Effector memory CD8-positive, alpha-beta T cell (primary cell): ENCODE data around the gene LRRC73.
"Not testable (repeated sequence)": the region's sequence is repeated elsewhere in the genome, so short reads cannot be mapped to it uniquely, and the experiment has no call there.

Experiments used
- ATAC-seq: fragments of 150-1000 bp; cut with Tn5 transposase; replicated peaks from 2 replicates; pipeline ENCODE4 v1.10.0; 2021; ENCODE audit warnings: mild to moderate bottlenecking, moderate library complexity
- DNase-seq, 3 experiments: peaks; one replicate each; pipeline ENCODE4 v3.0.0; 2021
- H3K27ac Mint-ChIP-seq, 2 donors: one replicate each; pipeline ENCODE4 v1.8.0; 2022; ENCODE audit warnings: mild to moderate bottlenecking in 2 of 2, mixed read lengths in 2 of 2, moderate library complexity in 2 of 2
- H3K27me3 Mint-ChIP-seq, 2 donors: one replicate each; pipeline ENCODE4 v1.8.0; 2022; ENCODE audit warnings: mixed read lengths in 2 of 2
- H3K36me3 Mint-ChIP-seq: one replicate; pipeline ENCODE4 v1.8.0; 2022; ENCODE audit warnings: mild to moderate bottlenecking, moderate library complexity, mixed read lengths; ENCODE audit not compliant: insufficient read depth
- H3K4me1 Mint-ChIP-seq, 2 donors: one replicate each; pipeline ENCODE4 v1.8.0; 2022; ENCODE audit warnings: low read depth in 2 of 2, mixed read lengths in 2 of 2
- H3K4me3 Mint-ChIP-seq, 2 donors: one replicate each; pipeline ENCODE4 v1.8.0; 2022; ENCODE audit warnings: mild to moderate bottlenecking in 2 of 2, mixed read lengths in 2 of 2, moderate library complexity in 2 of 2
- H3K9me3 Mint-ChIP-seq, 2 donors: one replicate each; pipeline ENCODE4 v1.8.0; 2022; ENCODE audit warnings: mixed read lengths in 2 of 2

LRRC73 gene

GRCh38 chr6:43476746-43477145 is 33.4 kb downstream of the LRRC73 start:
- Mint-ChIP-seq H3K9me3 (no peaks in the 10 kb centered on the region), H3K36me3 (peaks cover 10% of the 10 kb centered on the region), H3K4me1 (peaks cover 23 to 31% of the 10 kb centered on the region in 2 donors), H3K27ac (peak overlapping the region; percentile 99), H3K27me3 (no peaks in the 10 kb centered on the region), H3K4me3 (peak overlapping the region; percentile 97 to 99)
- DNase-seq (peak in 1 of 3 experiments; percentile 7), ATAC-seq (peak; percentile 36)

DNA sequence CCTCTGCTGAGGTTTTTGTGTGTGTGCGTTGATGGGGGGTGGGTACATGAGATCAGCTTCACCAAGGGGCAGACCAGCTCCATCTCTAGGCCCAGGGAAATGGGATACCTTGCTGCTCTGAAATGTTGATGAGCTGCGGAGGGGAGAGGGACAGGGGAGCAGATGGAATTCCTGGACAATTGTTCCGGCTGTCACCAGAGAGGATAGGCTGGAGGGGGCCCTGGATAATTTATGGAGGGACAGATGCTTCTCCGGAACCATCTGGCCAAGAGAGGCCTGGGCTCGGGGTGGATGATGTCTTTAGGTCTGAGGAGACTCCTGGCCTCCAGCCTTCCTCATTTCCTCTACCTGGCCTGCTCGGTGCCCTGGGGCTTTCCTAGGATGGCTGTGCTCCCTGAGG is 34.6 kb downstream of the LRRC73 start:
- Mint-ChIP-seq H3K27ac (peak overlapping the region; percentile 22 to 79), H3K9me3 (no peaks in the 10 kb centered on the region), H3K27me3 (peaks cover 0 to 11% of the 10 kb centered on the region in 2 donors), H3K4me1 (peaks cover 21 to 28% of the 10 kb centered on the region in 2 donors), H3K36me3 (peaks cover 8% of the 10 kb centered on the region), H3K4me3 (no peak overlapping the region)
- no peak for ATAC-seq
- no peak for DNase-seq

- H3K27ac Mint-ChIP-seq, result no peak overlapping the region
- H3K9me3 Mint-ChIP-seq, result no peaks in the 10 kb centered on the region
- ATAC-seq, result no peak
- peaks cover 8 to 12% of the 10 kb centered on the region in 2 donors for H3K4me1 Mint-ChIP-seq
- peaks cover 3% of the 10 kb centered on the region for H3K36me3 Mint-ChIP-seq
- H3K4me3 Mint-ChIP-seq, result no peak overlapping the region
- H3K27me3 Mint-ChIP-seq, result peaks cover 18 to 40% of the 10 kb centered on the region in 2 donors
- no peak for DNase-seq
These were observed 37.6 kb downstream of the LRRC73 start for GRCh38 chr6:43472515-43472914.

DNA sequence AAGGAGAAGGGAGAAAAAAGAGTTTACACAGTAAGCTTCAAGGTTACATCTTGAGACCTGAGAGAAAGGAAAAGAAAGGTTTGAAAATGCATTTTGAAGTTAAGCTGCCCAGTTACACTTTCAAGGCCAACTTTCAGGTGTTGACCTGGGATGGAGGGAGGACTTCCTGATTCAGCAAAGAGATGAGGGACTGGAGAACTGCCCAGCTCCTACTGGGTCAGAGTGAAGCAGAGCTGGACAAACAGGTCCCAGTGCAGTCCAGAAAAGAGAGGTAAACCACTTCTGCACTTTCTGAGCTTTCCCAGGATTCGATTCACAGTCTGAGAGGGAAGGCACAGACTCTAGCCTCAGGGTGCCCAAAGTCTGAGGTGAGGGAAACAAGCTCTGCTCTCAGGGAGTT is 38.7 kb downstream of the LRRC73 start:
- Mint-ChIP-seq H3K27ac (no peak overlapping the region), H3K4me3 (no peak overlapping the region), H3K4me1 (peaks cover 0 to under 1% of the 10 kb centered on the region in 2 donors), H3K9me3 (no peaks in the 10 kb centered on the region), H3K27me3 (peaks cover 28 to 51% of the 10 kb centered on the region in 2 donors), H3K36me3 (no peaks in the 10 kb centered on the region)
- ATAC-seq (no peak), DNase-seq (no peak)

GRCh38 chr6:43469947-43470346 is 40.2 kb downstream of the LRRC73 start:
- DNase-seq, result no peak
- Mint-ChIP-seq H3K9me3 (no peaks in the 10 kb centered on the region), H3K27me3 (peaks cover 28 to 57% of the 10 kb centered on the region in 2 donors), H3K36me3 (no peaks in the 10 kb centered on the region), H3K27ac (no peak overlapping the region), H3K4me1 (no peaks in the 10 kb centered on the region), H3K4me3 (no peak overlapping the region)
- no peak for ATAC-seq

- Mint-ChIP-seq H3K4me1 (no peaks in the 10 kb centered on the region), H3K4me3 (no peak overlapping the region), H3K27ac (no peak overlapping the region), H3K27me3 (peaks cover 28 to 57% of the 10 kb centered on the region in 2 donors), H3K36me3 (no peaks in the 10 kb centered on the region), H3K9me3 (no peaks in the 10 kb centered on the region)
- DNase-seq (no peak), ATAC-seq (no peak)
These were observed 41.1 kb downstream of the LRRC73 start for GRCh38 chr6:43468748-43469681.

GRCh38 chr6:43468240-43468639 is 41.9 kb downstream of the LRRC73 start:
- no peaks in the 10 kb centered on the region for H3K4me1 Mint-ChIP-seq
- no peak for ATAC-seq
- H3K27me3 Mint-ChIP-seq, result peaks cover 28 to 61% of the 10 kb centered on the region in 2 donors
- no peaks in the 10 kb centered on the region for H3K9me3 Mint-ChIP-seq
- no peak for DNase-seq
- H3K36me3 Mint-ChIP-seq, result no peaks in the 10 kb centered on the region
- no peak overlapping the region for H3K4me3 Mint-ChIP-seq
- no peak overlapping the region for H3K27ac Mint-ChIP-seq

- no peak overlapping the region for H3K27ac Mint-ChIP-seq
- no peak overlapping the region for H3K4me3 Mint-ChIP-seq
- ATAC-seq (no peak), DNase-seq (no peak)
- no peaks in the 10 kb centered on the region for H3K4me1 Mint-ChIP-seq
- H3K27me3 Mint-ChIP-seq, result peaks cover 30 to 66% of the 10 kb centered on the region in 2 donors
- no peaks in the 10 kb centered on the region for H3K36me3 Mint-ChIP-seq
- H3K9me3 Mint-ChIP-seq, result no peaks in the 10 kb centered on the region
These were observed 42.4 kb downstream of the LRRC73 start for GRCh38 chr6:43467752-43468151.

- H3K27me3 Mint-ChIP-seq, result peaks cover 35 to 71% of the 10 kb centered on the region in 2 donors
- not testable (repeated sequence) for H3K4me3 Mint-ChIP-seq, DNase-seq, H3K4me1 Mint-ChIP-seq, ATAC-seq, H3K9me3 Mint-ChIP-seq, H3K36me3 Mint-ChIP-seq, H3K27ac Mint-ChIP-seq
These were observed 42.9 kb downstream of the LRRC73 start for GRCh38 chr6:43467265-43467664.

DNA sequence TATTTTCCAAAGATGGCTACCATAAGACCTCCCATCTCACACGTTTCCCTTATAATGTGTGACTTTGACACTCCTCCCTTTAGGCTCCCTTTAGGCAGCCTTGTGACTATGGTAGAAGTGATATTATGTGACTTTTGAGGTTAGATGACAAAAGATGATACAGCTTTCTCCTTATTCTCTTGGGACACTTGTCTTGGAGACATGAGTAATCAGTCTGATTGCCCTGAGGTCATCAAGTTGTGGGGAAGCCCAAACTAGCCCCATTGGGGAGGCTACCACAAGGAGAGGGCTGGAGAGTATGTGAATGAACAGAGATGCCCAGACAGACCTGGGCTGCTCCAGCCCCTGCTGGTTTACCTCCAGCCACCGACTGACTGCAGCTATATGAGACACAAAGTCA is 44.2 kb downstream of the LRRC73 start:
- Mint-ChIP-seq H3K27ac (no peak overlapping the region), H3K9me3 (no peaks in the 10 kb centered on the region), H3K27me3 (peaks cover 46 to 74% of the 10 kb centered on the region in 2 donors), H3K4me1 (no peaks in the 10 kb centered on the region), H3K36me3 (no peaks in the 10 kb centered on the region), H3K4me3 (no peak overlapping the region)
- DNase-seq, result no peak
- ATAC-seq, result no peak

DNA sequence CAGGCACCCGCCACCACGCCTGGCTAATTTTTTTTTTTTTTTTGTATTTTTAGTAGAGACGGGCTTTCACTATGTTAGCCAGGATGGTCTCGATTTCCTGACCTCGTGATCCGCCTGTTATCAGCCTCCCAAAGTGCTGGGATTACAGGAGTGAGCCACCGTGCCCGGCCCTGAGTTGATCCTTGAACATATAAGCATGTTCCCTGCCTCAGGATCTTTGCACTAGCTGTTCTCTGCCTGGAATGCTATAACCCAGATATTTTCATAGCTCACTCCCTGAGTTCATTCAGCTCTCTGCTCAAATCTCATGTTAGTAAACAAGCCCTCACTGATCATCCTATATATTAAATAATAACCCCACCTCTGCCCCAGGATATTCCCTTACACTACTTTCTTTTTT is 45.8 kb downstream of the LRRC73 start:
- ATAC-seq (no peak), DNase-seq (no peak)
- H3K36me3 Mint-ChIP-seq, result no peaks in the 10 kb centered on the region
- no peak overlapping the region for H3K4me3 Mint-ChIP-seq
- H3K4me1 Mint-ChIP-seq, result no peaks in the 10 kb centered on the region
- H3K27me3 Mint-ChIP-seq, result peaks cover 42 to 59% of the 10 kb centered on the region in 2 donors
- no peak overlapping the region for H3K27ac Mint-ChIP-seq
- no peaks in the 10 kb centered on the region for H3K9me3 Mint-ChIP-seq

GRCh38 chr6:43461936-43462335 is 48.2 kb downstream of the LRRC73 start:
- H3K4me1 Mint-ChIP-seq, result peaks cover 0 to under 1% of the 10 kb centered on the region in 2 donors
- ATAC-seq (no peak), DNase-seq (no peak)
- peaks cover 23 to 35% of the 10 kb centered on the region in 2 donors for H3K27me3 Mint-ChIP-seq
- no peaks in the 10 kb centered on the region for H3K9me3 Mint-ChIP-seq
- no peak overlapping the region for H3K4me3 Mint-ChIP-seq
- no peak overlapping the region for H3K27ac Mint-ChIP-seq
- H3K36me3 Mint-ChIP-seq, result no peaks in the 10 kb centered on the region

- ATAC-seq (no peak), DNase-seq (no peak)
- Mint-ChIP-seq H3K4me1 (peaks cover 10 to 12% of the 10 kb centered on the region in 2 donors), H3K9me3 (no peaks in the 10 kb centered on the region), H3K4me3 (no peak overlapping the region), H3K27ac (no peak overlapping the region), H3K27me3 (peaks cover 18 to 24% of the 10 kb centered on the region in 2 donors), H3K36me3 (no peaks in the 10 kb centered on the region)
These were observed 50.1 kb downstream of the LRRC73 start for GRCh38 chr6:43460032-43460431.

- peaks cover 18 to 24% of the 10 kb centered on the region in 2 donors for H3K27me3 Mint-ChIP-seq
- H3K4me1 Mint-ChIP-seq, result peaks cover 10 to 12% of the 10 kb centered on the region in 2 donors
- ATAC-seq (no peak), DNase-seq (no peak)
- H3K9me3 Mint-ChIP-seq, result no peaks in the 10 kb centered on the region
- H3K36me3 Mint-ChIP-seq, result no peaks in the 10 kb centered on the region
- no peak overlapping the region for H3K27ac Mint-ChIP-seq
- no peak overlapping the region for H3K4me3 Mint-ChIP-seq
These were observed 50.6 kb downstream of the LRRC73 start for GRCh38 chr6:43459535-43459934.
